ENCODE results near the gene PANX2. TPM values are rescaled to one million over a fixed set of nuclear protein-coding genes. Genes with fewer than 3 reads are reported as not detected.

The PANX2 gene
- total and polyA plus RNA-seq, 2 of the 13 experiments (the other 11 are each of a cell fraction or from before 2014, with no cell fraction given), result 0.15 to 1.1 TPM

- TF ChIP-seq ARID4A (CRISPR knock-in tag; IDR thresholded peaks at IDR 0.05; ENCODE audit: borderline replicate concordance) (no peak; the same call in 1 of the 2 replicates), ZNF672 (CRISPR knock-in tag; IDR thresholded peaks at IDR 0.05) (no peak), ZNF317 (CRISPR knock-in tag; IDR thresholded peaks at IDR 0.05) (no peak), ETV6 (CRISPR knock-in tag; conservative IDR thresholded peaks at IDR 0.05) (no peak), ZFY (CRISPR knock-in tag; IDR thresholded peaks at IDR 0.05) (peak; percentile 64), DR1 (CRISPR knock-in tag; IDR thresholded peaks at IDR 0.05) (no peak), ZNF263 (CRISPR knock-in tag; IDR thresholded peaks at IDR 0.05) (peak; percentile 61)
Observed at GRCh38 chr22:50184004-50184901, 13.7 kb downstream of the PANX2 start (continued).

GRCh38 chr22:50184902-50185374 lies 14.4 kb downstream of the PANX2 start:
- Histone ChIP-seq H3K9ac (ENCODE audit: insufficient read depth, low read depth, low read length) (no peak overlapping the region), H3K27ac (ENCODE audit: extremely low read length, insufficient read depth, low read length) (no peak overlapping the region), H3K27me3 (ENCODE audit: control insufficient read depth in 1 of 2, insufficient read depth in 2 of 2, low read length in 2 of 2) (no peaks in the 10 kb centered on the region; a peak in 1 of 5 replicates), H2AFZ (ENCODE audit: low read length) (no peak overlapping the region), H4K20me1 (ENCODE audit: insufficient read depth, low read length) (peaks cover 2% of the 10 kb centered on the region; the same call in 1 of the 2 replicates), H3K9me3 (ENCODE audit: low read length) (no peaks in the 10 kb centered on the region), H3K36me3 (replicated peaks in 1 of 2; ENCODE audit: control insufficient read depth in 1 of 2, insufficient read depth in 2 of 2, low read length in 2 of 2) (0 out of 5 replicates have a peak, but pooled peaks cover 0 to 3% of the 10 kb centered on the region in 2 experiments), H3K4me1 (ENCODE audit: insufficient read depth, low read length) (peaks cover 34% of the 10 kb centered on the region), H3K4me2 (ENCODE audit: low read depth, low read length) (peak overlapping the region; percentile 86), H3K4me3 (replicated peaks in 1 of 3; ENCODE audit: insufficient read depth in 1 of 3, low read depth in 2 of 3, low read length in 3 of 3) (peak overlapping the region in 1 of 3 experiments; percentile 67; a peak in 2 of 6 replicates), H3K79me2 (ENCODE audit: insufficient read depth, low read length) (peaks cover 16% of the 10 kb centered on the region)
- ATAC-seq (no peak), FAIRE-seq (no peak), DNase-seq (ENCODE audit: low spot score) (no peak)
- ChIA-PET POLR2A (interaction anchor here (1.2 kb wide), 1 partner anchor 38 kb away, joined by 4 read pairs; no protein-coding TSS in a partner anchor), CTCF (ENCODE audit: low intra/inter-chr PET ratio, low total read pairs) (no interaction called here)
- in situ Hi-C loops (cut with HindIII; ENCODE audit: extremely low pct_ligation_motif_present, low pct_unique_long_range_greater_than_20kb) (no loop called here), intact Hi-C loops (cut with micrococcal nuclease; ENCODE audit: unreplicated experiment) (no loop called here)
- WGBS (ENCODE audit: low lambda C conversion rate), result 96% methylated on average over 46 of the region's 63 CpGs
- TF ChIP-seq AGO1 (IDR thresholded peaks at IDR 0.05; ENCODE audit: low read depth, low read length, poor library complexity, severe bottlenecking), result peak; percentile 14
- TF ChIP-seq CBX5 (CRISPR knock-in tag; IDR thresholded peaks at IDR 0.05; ENCODE audit: borderline replicate concordance), result no peak
- no peak for TF ChIP-seq ZFP37 (CRISPR knock-in tag; IDR thresholded peaks at IDR 0.05; ENCODE audit: borderline replicate concordance)
- BruUV-seq (replicated peaks), result no TSS peak

Measured in HepG2 (cell line).